MCF 10A (cell line): ENCODE measurements around the gene SERPINA3. TPM values are rescaled to one million over a fixed set of nuclear protein-coding genes. Genes with fewer than 3 reads are reported as not detected.
A peak's percentile ranks its signal among the peaks of the same experiment; 100 is the strongest.

ENCODE experiments used
- BruUV-seq: library from RNA; stranded (reverse); fragments of 400-500 nt; replicated peaks from 2 replicates; lab custom pipeline; 2021; lab: Mats Ljungman, UMichigan
- CTCF ChIA-PET: fragments of 300-600 bp; sonication (Branson Sonifier 250); formaldehyde crosslinking; extraction: SDS; loops from one replicate; lab custom pipeline; 2021; ENCODE audit warnings: antibody characterized with exemption, inconsistent platforms; lab: Yijun Ruan, JAX
- POLR2A ChIA-PET: fragments of 300-600, 350-650 bp; sonication (Branson Sonifier 250); formaldehyde crosslinking; extraction: SDS; loops from one replicate; lab custom pipeline; 2020; ENCODE audit warnings: antibody characterized with exemption, inconsistent platforms; lab: Yijun Ruan, JAX
- DNase-seq: peaks from one replicate; pipeline ENCODE4 v3.0.0-alpha.2; 2018; ENCODE audit not compliant: unreplicated experiment
- H3K27ac Mint-ChIP-seq: one replicate; pipeline ENCODE4 v1.8.0; 2022; ENCODE audit warnings: mild to moderate bottlenecking, low read depth, mixed read lengths; ENCODE audit not compliant: unreplicated experiment
- H3K27me3 Mint-ChIP-seq: one replicate; pipeline ENCODE4 v1.8.0; 2022; ENCODE audit warnings: mixed read lengths; ENCODE audit not compliant: insufficient read depth, unreplicated experiment
- H3K36me3 Mint-ChIP-seq: one replicate; pipeline ENCODE4 v1.8.0; 2022; ENCODE audit warnings: mild to moderate bottlenecking, moderate library complexity, mixed read lengths; ENCODE audit not compliant: insufficient read depth, unreplicated experiment
- H3K4me1 Mint-ChIP-seq: one replicate; pipeline ENCODE4 v1.8.0; 2022; ENCODE audit warnings: mixed read lengths; ENCODE audit not compliant: insufficient read depth, unreplicated experiment
- H3K4me3 Mint-ChIP-seq: one replicate; pipeline ENCODE4 v1.8.0; 2022; ENCODE audit warnings: mild to moderate bottlenecking, moderate library complexity, mixed read lengths; ENCODE audit not compliant: unreplicated experiment
- H3K9me3 Mint-ChIP-seq: one replicate; pipeline ENCODE4 v1.8.0; 2022; ENCODE audit warnings: mixed read lengths; ENCODE audit not compliant: unreplicated experiment
- intact Hi-C: fragments of 100-400 bp; cut with micrococcal nuclease; formaldehyde crosslinking; loops from 2 replicates; pipeline ENCODE4 v1.14.1; 2022
- total RNA-seq: library from RNA; stranded (reverse); gene quantifications from 2 replicates; pipeline ENCODE4 v1.2.3, GENCODE V29; 2022
- TF ChIP-seq, protein P1 (sequence below): fragments of 200-600 bp; IDR thresholded peaks from one replicate; pipeline ENCODE4 v1.8.0; 2022; ENCODE audit warnings: antibody characterized with exemption, mild to moderate bottlenecking; ENCODE audit not compliant: unreplicated experiment

The SERPINA3 gene
- total RNA-seq, 1 experiment from 2014 or later: 44.5 TPM

DNA sequence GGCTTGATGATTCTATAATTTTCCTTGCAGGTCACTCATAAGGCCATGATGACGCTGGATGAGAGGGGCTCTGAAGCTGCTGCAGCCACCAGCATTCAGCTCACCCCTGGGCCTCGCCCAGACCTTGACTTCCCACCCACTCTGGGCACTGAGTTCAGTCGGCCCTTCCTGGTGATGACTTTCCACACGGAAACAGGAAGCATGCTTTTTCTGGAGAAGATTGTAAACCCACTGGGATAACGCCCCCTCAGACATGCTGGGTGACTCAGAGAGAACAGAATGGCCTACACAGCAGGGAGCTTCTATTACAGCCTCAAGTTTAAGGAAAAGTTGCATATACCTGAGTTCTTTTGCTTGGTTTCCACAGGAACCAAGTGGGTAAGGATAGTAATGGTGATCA is 34.3 kb downstream of the SERPINA3 start:
- ChIA-PET POLR2A (interaction anchor here (1.0 kb wide), 1 partner anchor 46 kb away, joined by 3 read pairs; no protein-coding TSS in a partner anchor), CTCF (interaction anchor here (0.6 to 0.8 kb wide), 2 partner anchors 15 to 167 kb away, joined by 3 read pairs; no protein-coding TSS in a partner anchor)
- no peak overlapping the region for H3K27ac Mint-ChIP-seq
- H3K27me3 Mint-ChIP-seq: no peaks in the 10 kb centered on the region
- TF ChIP-seq, protein P1, sequence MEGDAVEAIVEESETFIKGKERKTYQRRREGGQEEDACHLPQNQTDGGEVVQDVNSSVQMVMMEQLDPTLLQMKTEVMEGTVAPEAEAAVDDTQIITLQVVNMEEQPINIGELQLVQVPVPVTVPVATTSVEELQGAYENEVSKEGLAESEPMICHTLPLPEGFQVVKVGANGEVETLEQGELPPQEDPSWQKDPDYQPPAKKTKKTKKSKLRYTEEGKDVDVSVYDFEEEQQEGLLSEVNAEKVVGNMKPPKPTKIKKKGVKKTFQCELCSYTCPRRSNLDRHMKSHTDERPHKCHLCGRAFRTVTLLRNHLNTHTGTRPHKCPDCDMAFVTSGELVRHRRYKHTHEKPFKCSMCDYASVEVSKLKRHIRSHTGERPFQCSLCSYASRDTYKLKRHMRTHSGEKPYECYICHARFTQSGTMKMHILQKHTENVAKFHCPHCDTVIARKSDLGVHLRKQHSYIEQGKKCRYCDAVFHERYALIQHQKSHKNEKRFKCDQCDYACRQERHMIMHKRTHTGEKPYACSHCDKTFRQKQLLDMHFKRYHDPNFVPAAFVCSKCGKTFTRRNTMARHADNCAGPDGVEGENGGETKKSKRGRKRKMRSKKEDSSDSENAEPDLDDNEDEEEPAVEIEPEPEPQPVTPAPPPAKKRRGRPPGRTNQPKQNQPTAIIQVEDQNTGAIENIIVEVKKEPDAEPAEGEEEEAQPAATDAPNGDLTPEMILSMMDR: no peak
- intact Hi-C loops: no loop called here
- no TSS peak for BruUV-seq
- H3K4me3 Mint-ChIP-seq: no peak overlapping the region
- H3K9me3 Mint-ChIP-seq: peaks cover 10% of the 10 kb centered on the region
- peaks cover 5% of the 10 kb centered on the region for H3K4me1 Mint-ChIP-seq
- peak; percentile 45 for DNase-seq
- H3K36me3 Mint-ChIP-seq: peaks cover 7% of the 10 kb centered on the region

DNA sequence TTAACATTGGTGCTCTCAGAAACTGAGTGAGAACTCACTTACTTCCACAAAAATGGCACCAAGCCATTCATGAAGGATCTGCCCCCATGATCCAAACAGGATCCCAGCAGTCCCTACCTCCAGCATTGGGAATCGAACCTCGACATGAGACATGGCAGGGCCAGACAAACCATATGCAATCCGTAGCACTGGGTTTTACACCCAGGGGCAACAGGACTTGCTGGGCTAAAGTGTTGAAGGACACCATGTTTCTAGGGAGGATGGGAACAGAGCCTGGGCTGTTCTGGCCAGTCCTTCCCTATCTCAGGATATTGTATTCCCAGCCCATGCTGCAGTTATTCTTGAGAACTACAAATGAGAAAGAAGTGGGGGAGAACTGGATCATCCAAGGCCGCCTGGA is 36.6 kb downstream of the SERPINA3 start:
- no peak overlapping the region for H3K4me3 Mint-ChIP-seq
- CTCF ChIA-PET: no interaction called here
- BruUV-seq: no TSS peak

DNA sequence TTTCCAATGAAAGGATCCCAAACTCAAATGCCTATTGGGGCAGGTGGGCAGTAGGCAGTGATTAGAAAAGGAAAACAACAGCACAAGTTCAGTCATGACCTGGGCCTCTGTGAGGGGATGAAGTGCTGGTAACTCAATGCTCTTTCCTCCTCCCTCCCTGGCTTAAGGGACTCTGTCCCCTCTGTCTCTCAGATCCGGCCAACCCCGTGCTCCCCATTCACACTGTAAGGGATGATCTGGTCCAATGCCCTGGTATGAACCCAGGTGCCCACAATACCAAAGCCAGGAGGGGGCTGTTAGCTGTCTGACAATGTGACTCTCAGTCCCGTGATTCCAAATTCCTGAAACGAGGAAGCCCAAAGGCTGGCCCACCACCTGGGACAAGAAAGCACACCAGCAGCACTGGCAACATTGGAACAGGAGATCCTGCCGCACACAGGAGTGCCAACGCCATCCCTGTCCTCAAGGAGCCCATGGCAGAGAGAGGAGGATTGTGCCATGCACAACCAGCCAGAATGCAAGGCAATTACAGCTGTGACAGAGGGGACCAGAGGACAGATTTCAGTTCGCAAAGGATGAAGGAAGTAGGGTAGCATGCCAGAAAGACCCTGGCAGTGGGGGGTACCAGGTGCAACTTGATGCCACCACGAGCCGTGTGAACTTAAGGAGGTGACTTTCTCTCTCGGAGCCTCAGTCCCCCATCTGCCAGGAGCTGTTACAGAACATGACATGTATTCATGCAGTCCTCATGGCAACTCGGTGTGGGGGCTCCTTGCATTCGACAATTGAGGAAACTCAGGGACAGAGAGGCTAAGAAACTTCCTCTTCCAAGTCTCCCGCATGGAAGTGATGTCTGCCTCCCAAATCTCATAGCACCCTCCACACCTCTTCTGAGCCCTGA is 37.6 kb downstream of the SERPINA3 start:
- H3K4me3 Mint-ChIP-seq: no peak overlapping the region
- intact Hi-C loops: no loop called here
- ChIA-PET POLR2A (no interaction called here), CTCF (no interaction called here)
- no peak overlapping the region for H3K27ac Mint-ChIP-seq
- H3K9me3 Mint-ChIP-seq: peaks cover 10% of the 10 kb centered on the region
- no peak for DNase-seq
- H3K4me1 Mint-ChIP-seq: peaks cover 5% of the 10 kb centered on the region
- no peaks in the 10 kb centered on the region for H3K36me3 Mint-ChIP-seq
- no TSS peak for BruUV-seq
- H3K27me3 Mint-ChIP-seq: no peaks in the 10 kb centered on the region
- TF ChIP-seq, protein P1: no peak

More for the DNA sequence above, 36.6 kb downstream of the SERPINA3 start:
- no peak for DNase-seq
- TF ChIP-seq, protein P1: no peak
- intact Hi-C loops: no loop called here
- no peaks in the 10 kb centered on the region for H3K27me3 Mint-ChIP-seq
- peaks cover 5% of the 10 kb centered on the region for H3K4me1 Mint-ChIP-seq
- H3K36me3 Mint-ChIP-seq: peaks cover 7% of the 10 kb centered on the region
- no peak overlapping the region for H3K27ac Mint-ChIP-seq
- POLR2A ChIA-PET: no interaction called here
- H3K9me3 Mint-ChIP-seq: peaks cover 10% of the 10 kb centered on the region

DNA sequence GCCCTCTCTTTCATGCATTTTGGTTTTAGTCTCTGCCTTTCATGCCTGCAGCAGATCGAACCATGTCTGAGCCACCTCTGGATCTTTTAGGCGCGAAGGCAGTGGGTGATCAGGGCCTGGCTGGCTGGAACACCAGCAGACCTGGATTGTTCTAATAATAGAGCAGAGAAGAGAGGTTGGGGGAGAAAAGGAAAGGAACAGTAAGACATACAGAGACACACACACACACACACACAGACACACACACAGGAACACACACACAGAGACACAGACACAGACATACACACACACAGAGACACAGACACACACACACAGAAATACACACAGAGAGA is 38.2 kb downstream of the SERPINA3 start:
- no peak for DNase-seq
- TF ChIP-seq, protein P1: no peak
- H3K9me3 Mint-ChIP-seq: peaks cover 9% of the 10 kb centered on the region
- no peaks in the 10 kb centered on the region for H3K27me3 Mint-ChIP-seq
- intact Hi-C loops: no loop called here
- BruUV-seq: no TSS peak
- no peaks in the 10 kb centered on the region for H3K36me3 Mint-ChIP-seq
- POLR2A ChIA-PET: no interaction called here
- peaks cover 5% of the 10 kb centered on the region for H3K4me1 Mint-ChIP-seq
- CTCF ChIA-PET: no interaction called here
- H3K27ac Mint-ChIP-seq: no peak overlapping the region
- no peak overlapping the region for H3K4me3 Mint-ChIP-seq
